HK-2 (cell line): ENCODE measurements around the gene PGGHG.
"Not testable (repeated sequence)": the region's sequence is repeated elsewhere in the genome, so short reads cannot be mapped to it uniquely, and the experiment has no call there.

Experiments
- DNase-seq: peaks from one replicate; pipeline ENCODE4 v3.0.0-alpha.2; 2018; ENCODE audit not compliant: unreplicated experiment

PGGHG gene

GRCh38 chr11:285021-285893 is 3.7 kb upstream of the PGGHG start:
- DNase-seq: no peak

GRCh38 chr11:285894-286220 is 3.1 kb upstream of the PGGHG start:
- no peak for DNase-seq

GRCh38 chr11:286977-287820 is 1.7 kb upstream of the PGGHG start:
- not testable (repeated sequence) for DNase-seq

- DNase-seq: no peak
These were observed 977 bp upstream of the PGGHG start for GRCh38 chr11:287821-288477.

- DNase-seq: no peak
These were observed 429 bp downstream of the PGGHG start for GRCh38 chr11:289398-289711.

- DNase-seq: no peak
These were observed 1.0 kb downstream of the PGGHG start for GRCh38 chr11:289712-290620.

GRCh38 chr11:290621-291231 is 1.8 kb downstream of the PGGHG start:
- no peak for DNase-seq

- DNase-seq: no peak
These were observed 2.6 kb downstream of the PGGHG start for GRCh38 chr11:291281-292210.

GRCh38 chr11:292211-293121 is 3.5 kb downstream of the PGGHG start:
- no peak for DNase-seq

- DNase-seq: no peak
These were observed 4.4 kb downstream of the PGGHG start for GRCh38 chr11:293271-293851.

- no peak for DNase-seq
These were observed 5.1 kb downstream of the PGGHG start for GRCh38 chr11:293852-294661.

GRCh38 chr11:294780-295179 is 5.9 kb downstream of the PGGHG start:
- DNase-seq: no peak

- DNase-seq: no peak
These were observed 6.6 kb downstream of the PGGHG start for GRCh38 chr11:295351-296170.

GRCh38 chr11:296171-297050 is 7.5 kb downstream of the PGGHG start:
- DNase-seq: no peak

GRCh38 chr11:297051-297585 is 8.2 kb downstream of the PGGHG start:
- no peak for DNase-seq
